SK-N-SH treated with all-trans-retinoic acid at 6 μM for 48 hours (cell line): ENCODE measurements around the gene TMEM229A.

Experiments used
- ATAC-seq: fragments of 200-7000 bp; cut with Tn5 transposase; 3 replicates; pipeline ENCODE4 v1.9.1; 2020; ENCODE audit warnings: mild to moderate bottlenecking, moderate library complexity
- ARNTL ChIP-seq: fragments of 450-650 bp; formaldehyde crosslinking; IDR thresholded peaks from 2 replicates; pipeline ENCODE4 v1.5.0; 2020; ENCODE audit warnings: low read depth, mild to moderate bottlenecking, moderate library complexity, borderline replicate concordance
- BACH2 ChIP-seq: fragments of 250-450 bp; sonication (Bioruptor Pico); IDR thresholded peaks from 2 replicates; pipeline ENCODE4 v1.9.0; 2021; ENCODE audit warnings: mild to moderate bottlenecking, borderline replicate concordance
- CREB5 ChIP-seq: fragments of 250-450 bp; sonication (Bioruptor Pico); IDR thresholded peaks from 2 replicates; pipeline ENCODE4 v1.5.1; 2020; ENCODE audit warnings: low read depth, mild to moderate bottlenecking, moderate library complexity
- CSDC2 ChIP-seq: fragments of 250-450 bp; sonication (Bioruptor Pico); IDR thresholded peaks from 2 replicates; pipeline ENCODE4 v1.5.0; 2020; ENCODE audit warnings: mild to moderate bottlenecking, moderate library complexity
- CSRNP3 ChIP-seq: fragments of 250-450 bp; sonication (Bioruptor Pico); IDR thresholded peaks from 2 replicates; pipeline ENCODE4 v1.5.1; 2021; ENCODE audit warnings: mild to moderate bottlenecking, moderate library complexity
- ESRRG ChIP-seq: fragments of 250-450 bp; sonication (Bioruptor Pico); IDR thresholded peaks from 2 replicates; pipeline ENCODE4 v1.6.1; 2021; ENCODE audit warnings: mild to moderate bottlenecking
- GLIS3 ChIP-seq: fragments of 250-450 bp; sonication (Bioruptor Pico); IDR thresholded peaks from 2 replicates; pipeline ENCODE4 v1.5.0; 2020; ENCODE audit warnings: mild to moderate bottlenecking, moderate library complexity
- OSR1 ChIP-seq: fragments of 250-450 bp; sonication (Bioruptor Pico); IDR thresholded peaks from 2 replicates; pipeline ENCODE4 v1.8.0; 2022; ENCODE audit warnings: moderate library complexity, mild to moderate bottlenecking, inconsistent platforms
- PATZ1 ChIP-seq: fragments of 250-450 bp; sonication (Bioruptor Pico); IDR thresholded peaks from 2 replicates; pipeline ENCODE4 v1.8.0; 2020; ENCODE audit warnings: mild to moderate bottlenecking, moderate library complexity, borderline replicate concordance
- POU6F1 ChIP-seq: fragments of 250-450 bp; sonication (Bioruptor Pico); IDR thresholded peaks from 2 replicates; pipeline ENCODE4 v1.8.0; 2021; ENCODE audit warnings: low read depth, mild to moderate bottlenecking, moderate library complexity, borderline replicate concordance
- PPARA ChIP-seq: fragments of 250-450 bp; sonication (Bioruptor Pico); IDR thresholded peaks from 2 replicates; pipeline ENCODE4 v1.5.0; 2020; ENCODE audit warnings: mild to moderate bottlenecking, borderline replicate concordance
- RARB ChIP-seq: fragments of 250-450 bp; sonication (Bioruptor Pico); IDR thresholded peaks from 2 replicates; pipeline ENCODE4 v1.8.0; 2021; ENCODE audit warnings: mild to moderate bottlenecking, moderate library complexity
- SNAI2 ChIP-seq: fragments of 250-450 bp; sonication (Bioruptor Pico); IDR thresholded peaks from 2 replicates; pipeline ENCODE4 v1.5.0; 2020; ENCODE audit warnings: mild to moderate bottlenecking, moderate library complexity
- TCF4 ChIP-seq: fragments of 250-450 bp; sonication (Bioruptor Pico); IDR thresholded peaks from 2 replicates; pipeline ENCODE4 v1.8.0; 2021; ENCODE audit warnings: mild to moderate bottlenecking, moderate library complexity, borderline replicate concordance
- TOX ChIP-seq: fragments of 250-450 bp; sonication (Bioruptor Pico); IDR thresholded peaks from 2 replicates; pipeline ENCODE4 v1.8.0; 2021; ENCODE audit warnings: mild to moderate bottlenecking, moderate library complexity, borderline replicate concordance
- ZC3H10 ChIP-seq: fragments of 250-450 bp; sonication (Bioruptor Pico); IDR thresholded peaks from 2 replicates; pipeline ENCODE4 v1.5.1; 2021; ENCODE audit warnings: mild to moderate bottlenecking, moderate library complexity
- ZFP30 ChIP-seq: fragments of 450-650 bp; formaldehyde crosslinking; IDR thresholded peaks from 2 replicates; pipeline ENCODE4 v1.5.0; 2022; ENCODE audit warnings: mild to moderate bottlenecking, moderate library complexity
- ZNF565 ChIP-seq: fragments of 450-650 bp; formaldehyde crosslinking; conservative IDR thresholded peaks from 2 replicates; pipeline ENCODE4 v1.5.0; 2020; ENCODE audit warnings: low read depth, mild to moderate bottlenecking, moderate library complexity
- ZNF70 ChIP-seq: fragments of 450-650 bp; formaldehyde crosslinking; IDR thresholded peaks from 2 replicates; pipeline ENCODE4 v1.5.0; 2020; ENCODE audit warnings: mild to moderate bottlenecking, moderate library complexity
- ZNF8 ChIP-seq: fragments of 450-650 bp; formaldehyde crosslinking; IDR thresholded peaks from 2 replicates; pipeline ENCODE4 v1.5.0; 2020; ENCODE audit warnings: mild to moderate bottlenecking, moderate library complexity

Gene TMEM229A

GRCh38 chr7:123999703-124000102 is 33.2 kb downstream of the TMEM229A start (continued):
- TF ChIP-seq POU6F1 (CRISPR knock-in tag) = no peak
- TF ChIP-seq BACH2 (CRISPR knock-in tag) = no peak

- ATAC-seq = no peak
These were observed 33.9 kb downstream of the TMEM229A start for GRCh38 chr7:123998921-123999320.

GRCh38 chr7:123996327-123996625 is 36.6 kb downstream of the TMEM229A start:
- ATAC-seq = no peak
- no peak for TF ChIP-seq ZC3H10 (CRISPR knock-in tag)
- no peak for TF ChIP-seq ARNTL (CRISPR knock-in tag)
- no peak for TF ChIP-seq CSRNP3 (CRISPR knock-in tag)
- TF ChIP-seq PATZ1 (CRISPR knock-in tag) = no peak
- TF ChIP-seq OSR1 (CRISPR knock-in tag) = no peak

More at GRCh38 chr7:123998921-123999320, 33.9 kb downstream of the TMEM229A start:
- no peak for TF ChIP-seq GLIS3 (CRISPR knock-in tag)
- TF ChIP-seq ZFP30 (CRISPR knock-in tag) = no peak
- no peak for TF ChIP-seq SNAI2 (CRISPR knock-in tag)
- no peak for TF ChIP-seq PPARA (CRISPR knock-in tag)
- TF ChIP-seq ZC3H10 (CRISPR knock-in tag) = no peak
- no peak for TF ChIP-seq BACH2 (CRISPR knock-in tag)
- no peak for TF ChIP-seq ARNTL (CRISPR knock-in tag)
- TF ChIP-seq CREB5 = no peak
- no peak for TF ChIP-seq ZNF70 (CRISPR knock-in tag)
- no peak for TF ChIP-seq CSDC2 (CRISPR knock-in tag)
- TF ChIP-seq ESRRG (CRISPR knock-in tag) = no peak
- TF ChIP-seq TCF4 (CRISPR knock-in tag) = no peak
- no peak for TF ChIP-seq RARB
- TF ChIP-seq TOX (CRISPR knock-in tag) = no peak
- no peak for TF ChIP-seq PATZ1 (CRISPR knock-in tag)

- ATAC-seq = no peak
- TF ChIP-seq ZNF70 (CRISPR knock-in tag) = no peak
- TF ChIP-seq PPARA (CRISPR knock-in tag) = no peak
- TF ChIP-seq PATZ1 (CRISPR knock-in tag) = no peak
- no peak for TF ChIP-seq OSR1 (CRISPR knock-in tag)
- no peak for TF ChIP-seq ZNF565 (CRISPR knock-in tag)
- no peak for TF ChIP-seq CSRNP3 (CRISPR knock-in tag)
- TF ChIP-seq CSDC2 (CRISPR knock-in tag) = no peak
- no peak for TF ChIP-seq TOX (CRISPR knock-in tag)
- TF ChIP-seq SNAI2 (CRISPR knock-in tag) = no peak
- no peak for TF ChIP-seq ZC3H10 (CRISPR knock-in tag)
- TF ChIP-seq GLIS3 (CRISPR knock-in tag) = no peak
- no peak for TF ChIP-seq BACH2 (CRISPR knock-in tag)
- no peak for TF ChIP-seq ZNF8
These were observed 37.1 kb downstream of the TMEM229A start for GRCh38 chr7:123995617-123996326.
